Activated effector memory CD4-positive, alpha-beta T cell treated with Interleukin-2 at 50 U/mL for 16 hours (primary cell): Measurements from ENCODE around the gene LRRN2.
"Not testable (repeated sequence)": the region's sequence is repeated elsewhere in the genome, so short reads cannot be mapped to it uniquely, and the experiment has no call there.

ENCODE experiments used
- DNase-seq: peaks from one replicate; pipeline ENCODE4 v3.0.0-alpha.2; 2020

LRRN2 gene

DNA sequence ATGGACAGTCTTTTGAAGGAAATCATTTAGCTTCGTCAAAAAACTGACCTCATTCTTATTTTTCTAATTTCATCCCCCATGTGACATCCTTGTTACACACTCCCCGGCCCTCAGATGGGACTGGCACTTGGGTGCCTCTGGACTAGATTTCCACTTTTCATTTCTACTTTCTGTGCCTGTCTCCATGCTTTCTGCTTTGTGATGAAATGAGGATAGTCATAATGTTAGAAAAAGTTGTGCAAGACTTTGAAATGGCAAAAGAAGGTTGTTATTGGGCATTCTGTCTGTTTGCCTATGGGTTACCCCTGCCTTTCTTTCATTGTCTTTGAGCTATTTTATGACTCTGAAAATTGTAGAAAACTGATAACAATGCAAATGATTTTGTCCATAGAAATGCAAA, 114.4 kb downstream of the LRRN2 start:
- DNase-seq = no peak

- DNase-seq = not testable (repeated sequence)
Observed at GRCh38 chr1:204570021-204570420, 115.5 kb downstream of the LRRN2 start.

- DNase-seq = no peak
Observed at GRCh38 chr1:204569478-204569877, 116.1 kb downstream of the LRRN2 start.

DNA sequence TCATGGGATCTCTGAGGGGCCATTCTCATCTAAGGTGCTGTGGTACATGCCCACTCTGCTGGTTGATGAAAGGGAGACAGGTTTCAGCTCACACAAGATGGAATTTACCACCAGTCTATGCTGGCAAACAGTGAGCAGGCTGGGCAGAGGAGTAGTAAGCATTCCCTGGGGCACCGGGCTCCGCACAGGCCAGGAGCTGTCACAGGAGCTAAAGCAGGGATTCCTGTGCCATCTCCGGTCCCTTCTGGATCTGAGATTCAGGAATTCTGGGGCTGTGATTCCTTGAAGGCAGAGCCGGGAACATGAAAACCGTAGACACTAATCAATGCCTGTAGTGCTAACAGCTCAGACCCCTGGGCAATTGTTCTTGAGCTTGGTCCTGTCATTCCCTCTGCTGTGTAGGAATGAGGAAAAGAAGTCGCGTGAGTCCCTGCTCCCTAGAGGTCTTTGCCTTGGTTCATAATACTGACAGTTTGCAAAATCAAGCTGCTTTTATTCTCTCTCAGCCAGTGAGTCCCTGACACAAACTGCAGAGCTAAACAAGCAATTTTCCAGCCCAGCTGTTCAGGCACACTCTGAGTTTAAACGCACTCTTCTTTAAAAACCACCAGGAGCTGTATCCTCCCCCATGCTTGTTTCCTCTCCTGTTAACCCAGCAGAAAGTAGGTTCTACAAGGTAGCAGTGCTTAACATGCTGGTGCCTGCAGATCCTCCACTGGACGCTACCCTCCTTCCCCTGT, 116.8 kb downstream of the LRRN2 start:
- no peak for DNase-seq
